ENCODE data around the gene ERP44.
A peak's percentile ranks its signal among the peaks of the same experiment; 100 is the strongest.
"Not testable (repeated sequence)": the region's sequence is repeated elsewhere in the genome, so short reads cannot be mapped to it uniquely, and the experiment has no call there.

The ERP44 gene

GRCh38 chr9:100071271-100071670 is 27.5 kb downstream of the ERP44 start:
- intact Hi-C loops (cut with DNase I; ENCODE audit: low total_unique reads): no loop called here
- peaks cover 0 to 25% (median 5%) of the 10 kb centered on the region in 4 donors for H3K4me1 ChIP-seq
- H3K27ac ChIP-seq: no peak overlapping the region
- no peaks in the 10 kb centered on the region for H3K36me3 ChIP-seq
- no peak for DNase-seq
- H3K4me3 ChIP-seq: no peak overlapping the region
- TF ChIP-seq CTCF (IDR thresholded peaks at IDR 0.05): no peak
- H3K9me3 ChIP-seq: no peaks in the 10 kb centered on the region
- H3K27me3 ChIP-seq: no peaks in the 10 kb centered on the region

DNA sequence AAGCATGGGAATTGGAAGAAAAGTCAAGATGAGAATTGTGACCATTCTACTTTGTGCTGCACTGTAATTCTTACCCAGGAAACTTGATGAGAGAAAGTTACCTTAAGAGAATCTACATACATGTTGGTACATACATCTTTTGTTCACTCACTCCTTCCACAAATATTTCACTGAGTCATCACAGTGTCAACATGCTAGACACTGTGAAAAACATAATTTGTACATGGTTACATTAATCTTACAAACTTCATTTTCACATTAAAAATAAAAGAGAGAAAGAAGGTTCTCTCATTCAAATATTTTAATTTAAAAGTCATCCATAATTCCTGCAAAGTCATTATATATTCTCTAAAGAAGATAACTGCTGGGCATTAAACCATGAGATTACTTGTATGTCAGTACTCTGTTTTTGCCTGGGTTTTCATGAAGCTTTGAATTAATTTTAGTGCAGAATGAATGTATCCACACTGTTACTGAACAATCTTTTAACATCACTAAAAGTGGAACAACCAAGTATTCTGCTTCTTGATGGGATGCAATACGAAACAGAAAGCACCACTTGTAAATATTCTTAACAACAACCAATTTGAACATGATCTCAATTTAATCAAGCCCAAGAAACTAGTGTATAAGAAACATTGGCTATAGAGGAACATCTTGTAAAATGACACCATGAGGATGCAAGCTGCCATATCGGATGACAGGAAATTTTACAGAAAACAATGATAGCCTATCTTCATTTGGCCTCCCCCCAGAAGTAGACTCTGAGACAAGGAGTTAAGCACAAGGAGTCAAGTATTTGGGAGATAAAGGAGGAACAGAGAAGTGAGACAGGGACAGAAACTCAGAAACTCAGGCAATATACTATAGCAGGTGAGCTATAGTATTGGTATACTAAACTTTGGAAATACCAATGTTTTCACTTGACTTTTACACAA is 28.4 kb downstream of the ERP44 start:
- TF ChIP-seq CTCF (IDR thresholded peaks at IDR 0.05): no peak
- H3K4me1 ChIP-seq: peaks cover 0 to 31% (median 6%) of the 10 kb centered on the region in 4 donors
- intact Hi-C loops (cut with DNase I; ENCODE audit: low total_unique reads): no loop called here

DNA sequence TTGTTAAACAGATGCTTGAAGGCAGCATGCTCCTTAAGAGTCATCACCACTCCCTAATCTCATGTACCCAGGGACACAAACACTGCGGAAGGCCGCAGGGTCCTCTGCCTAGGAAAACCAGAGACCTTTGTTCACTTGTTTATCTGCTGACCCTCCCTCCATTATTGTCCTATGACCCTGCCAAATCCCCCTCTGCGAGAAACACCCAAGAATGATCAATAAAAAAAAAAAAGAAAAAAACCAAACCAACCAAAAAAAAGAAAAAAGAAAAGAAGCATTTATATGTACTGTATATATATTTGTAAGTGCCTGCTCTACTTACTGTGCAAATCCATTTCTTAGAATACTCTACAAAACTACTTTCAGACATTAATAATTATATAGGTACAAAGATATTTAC is 29.7 kb downstream of the ERP44 start:
- intact Hi-C loops (cut with DNase I; ENCODE audit: low total_unique reads); H3K36me3 ChIP-seq; H3K9me3 ChIP-seq; H3K27me3 ChIP-seq; DNase-seq; H3K27ac ChIP-seq; H3K4me3 ChIP-seq: not testable (repeated sequence)
- peaks cover 0 to 25% (median 6%) of the 10 kb centered on the region in 4 donors for H3K4me1 ChIP-seq

More for the DNA sequence above, 28.4 kb downstream of the ERP44 start:
- H3K4me3 ChIP-seq: no peak overlapping the region
- no peaks in the 10 kb centered on the region for H3K27me3 ChIP-seq
- H3K36me3 ChIP-seq: no peaks in the 10 kb centered on the region
- H3K9me3 ChIP-seq: no peaks in the 10 kb centered on the region
- no peak overlapping the region for H3K27ac ChIP-seq
- DNase-seq: no peak

DNA sequence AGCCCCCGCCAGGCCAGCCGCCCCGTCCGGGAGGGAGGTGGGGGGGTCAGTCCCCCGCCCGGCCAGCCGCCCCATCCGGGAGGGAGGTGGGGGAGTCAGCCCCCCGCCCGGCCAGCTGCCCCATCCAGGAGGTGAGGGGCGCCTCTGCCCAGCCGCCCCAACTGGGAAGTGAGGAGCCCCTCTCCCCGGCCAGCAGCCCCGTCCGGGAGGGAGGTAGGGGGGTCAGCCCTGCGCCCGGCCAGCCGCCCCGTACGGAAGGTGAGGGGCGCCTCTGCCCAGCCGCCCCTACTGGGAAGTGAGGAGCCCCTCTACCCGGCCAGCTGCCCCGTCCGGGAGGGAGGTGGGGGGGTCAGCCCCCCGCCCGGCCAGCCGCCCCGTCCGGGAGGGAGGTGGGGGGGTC is 30.8 kb downstream of the ERP44 start:
- intact Hi-C loops (cut with DNase I; ENCODE audit: low total_unique reads); H3K27ac ChIP-seq; H3K4me3 ChIP-seq; H3K27me3 ChIP-seq; H3K36me3 ChIP-seq; H3K9me3 ChIP-seq; DNase-seq: not testable (repeated sequence)
- H3K4me1 ChIP-seq: peaks cover 0 to 25% (median 6%) of the 10 kb centered on the region in 4 donors

DNA sequence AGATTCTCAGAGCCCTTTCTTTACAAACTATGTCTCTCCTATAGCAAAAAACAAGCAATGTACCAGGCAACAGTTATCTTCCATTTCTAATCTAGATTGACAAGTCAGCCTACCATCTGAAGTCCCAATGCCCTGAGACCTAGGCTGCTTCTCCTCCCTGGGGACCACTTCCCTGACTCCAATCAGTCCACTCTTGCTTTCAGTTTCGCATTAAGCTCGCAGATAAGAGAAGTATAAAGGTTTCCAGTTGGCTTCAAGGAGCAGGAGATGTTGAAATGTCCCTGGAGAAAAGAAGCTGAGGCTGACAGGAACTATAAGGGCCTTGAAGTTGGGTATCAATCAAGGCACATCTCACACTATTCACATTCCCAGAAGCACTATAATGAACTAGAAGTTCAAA is 32.3 kb downstream of the ERP44 start:
- Histone ChIP-seq H3K27ac (peak overlapping the region in 1 of 2 donors; percentile 25), H3K9me3 (no peaks in the 10 kb centered on the region), H3K4me3 (no peak overlapping the region), H3K36me3 (no peaks in the 10 kb centered on the region), H3K4me1 (peaks cover 0 to 20% (median 5%) of the 10 kb centered on the region in 4 donors), H3K27me3 (no peaks in the 10 kb centered on the region)
- no peak for TF ChIP-seq CTCF (IDR thresholded peaks at IDR 0.05)
- DNase-seq: no peak
- intact Hi-C loops (cut with DNase I; ENCODE audit: low total_unique reads): no loop called here

DNA sequence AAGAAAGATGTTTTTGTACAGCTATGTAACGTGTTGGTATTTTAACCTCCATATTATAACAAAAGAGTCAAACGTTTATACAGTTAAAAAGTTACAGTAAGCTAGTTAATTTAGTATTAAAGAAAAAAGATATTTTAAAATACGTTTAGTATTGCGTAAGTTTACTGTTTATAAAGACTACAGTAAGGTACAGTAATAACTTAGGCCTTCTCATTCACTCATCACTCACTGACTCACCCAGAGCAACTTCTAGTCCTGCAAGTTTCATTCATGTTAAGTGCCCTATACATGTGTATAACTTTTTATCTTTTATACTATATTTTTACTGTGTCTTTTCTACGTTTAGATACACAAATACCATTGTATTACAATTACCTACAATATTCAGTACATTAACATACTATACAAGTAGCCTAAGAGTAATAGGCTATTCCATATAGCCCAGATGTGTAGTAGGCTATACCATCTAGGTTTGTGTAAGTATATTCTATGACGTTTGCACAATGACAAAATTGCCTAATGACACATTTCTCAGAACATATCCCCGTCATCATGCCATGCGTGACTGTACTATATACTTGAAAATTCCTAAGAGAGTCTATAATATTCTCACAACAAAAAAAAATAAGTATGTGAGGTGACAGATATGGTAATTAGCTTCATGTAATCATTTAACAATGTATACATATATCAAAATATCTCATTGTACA is 33.8 kb downstream of the ERP44 start:
- H3K36me3 ChIP-seq: no peaks in the 10 kb centered on the region
- no peaks in the 10 kb centered on the region for H3K9me3 ChIP-seq
- no peak overlapping the region for H3K4me3 ChIP-seq
- H3K27me3 ChIP-seq: no peaks in the 10 kb centered on the region
- intact Hi-C loops (cut with DNase I; ENCODE audit: low total_unique reads): no loop called here
- no peak for TF ChIP-seq CTCF (IDR thresholded peaks at IDR 0.05)
- peaks cover 0 to 14% (median 3%) of the 10 kb centered on the region in 4 donors for H3K4me1 ChIP-seq
- H3K27ac ChIP-seq: no peak overlapping the region
- DNase-seq: no peak

Data from tibial artery (tissue), 4 donors.